Globus pallidus (tissue), 1 donor: ENCODE data around the gene FBXO41.

ENCODE experiments used
- DNase-seq: peaks from one replicate; pipeline ENCODE4 v3.0.0-alpha.2; 2015; ENCODE audit warnings: low spot score

FBXO41 gene

GRCh38 chr2:73284296-73285158 lies at the start of gene FBXO41:
TSS of gene FBXO41 (minus strand) at chr2:73284478. CDS start at chr2:73269630, 14,848 bp downstream.
- no peak for DNase-seq

DNA sequence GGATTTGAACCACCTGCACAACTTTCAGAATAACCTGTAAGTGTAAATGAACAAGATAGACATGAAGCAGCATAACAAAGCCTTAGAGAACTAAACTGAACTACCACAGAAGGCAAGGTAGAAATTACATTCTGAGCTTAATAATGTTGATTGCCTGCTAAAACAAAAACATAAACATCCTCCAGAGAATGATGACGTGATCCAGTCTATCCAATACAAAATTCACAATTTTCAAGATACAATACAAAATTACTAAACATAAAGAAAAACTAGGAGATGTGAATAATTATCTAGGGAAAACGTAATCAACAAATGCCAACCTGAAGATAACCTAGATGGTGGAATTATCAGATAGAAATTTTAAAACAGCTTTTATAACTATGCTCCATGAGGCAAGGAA lies 49.8 kb upstream of the FBXO41 start:
- DNase-seq = no peak

DNA sequence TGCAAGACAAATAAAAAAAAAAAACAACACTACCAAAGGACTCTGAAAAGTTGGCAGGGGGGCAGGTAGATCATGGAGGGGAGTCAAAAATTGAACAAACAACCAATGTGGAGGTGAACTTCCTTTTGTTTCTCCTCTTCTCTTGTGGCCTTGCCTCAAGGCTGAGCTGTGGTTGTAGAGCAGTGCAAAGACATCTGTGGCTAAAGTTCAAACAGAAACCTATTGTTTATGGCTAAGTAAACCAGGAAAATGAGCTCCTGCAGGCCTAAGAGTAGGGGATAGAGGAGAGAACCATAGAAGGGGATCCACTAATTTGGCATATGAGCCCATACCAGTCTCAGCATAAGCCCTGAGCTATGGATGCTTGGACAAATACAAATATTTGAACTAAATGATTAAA lies 49.3 kb upstream of the FBXO41 start:
- DNase-seq = no peak

DNA sequence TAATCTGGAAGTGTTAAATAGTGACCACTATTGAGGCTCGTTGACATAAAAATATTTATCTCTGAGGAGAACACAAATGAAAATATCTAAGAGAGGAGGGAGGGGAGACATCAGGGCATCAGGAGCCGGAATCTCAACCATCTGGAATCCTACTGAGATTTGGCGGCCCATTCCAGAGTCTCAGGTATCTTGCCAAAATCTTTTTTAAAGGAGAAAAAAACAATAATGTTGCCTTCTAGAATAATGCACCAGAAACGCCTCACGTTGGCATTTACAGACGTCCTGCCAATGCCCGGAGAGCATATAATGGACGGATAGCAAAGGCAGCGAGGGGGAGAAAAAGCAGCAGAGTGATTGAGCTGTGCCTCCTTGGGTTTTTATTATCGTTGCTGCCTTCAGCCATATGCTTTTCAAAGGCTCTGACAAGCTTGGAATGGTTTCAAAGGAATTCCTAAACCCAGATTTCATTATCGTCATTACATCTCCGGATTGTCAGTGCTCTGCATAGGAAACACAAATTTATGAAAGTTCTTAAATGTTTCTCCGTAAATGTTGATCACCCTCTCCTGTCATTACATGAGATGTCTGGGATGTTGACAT lies 39.9 kb upstream of the FBXO41 start:
- no peak for DNase-seq

- DNase-seq = no peak
These were observed 39.3 kb upstream of the FBXO41 start for GRCh38 chr2:73323551-73323950.

DNA sequence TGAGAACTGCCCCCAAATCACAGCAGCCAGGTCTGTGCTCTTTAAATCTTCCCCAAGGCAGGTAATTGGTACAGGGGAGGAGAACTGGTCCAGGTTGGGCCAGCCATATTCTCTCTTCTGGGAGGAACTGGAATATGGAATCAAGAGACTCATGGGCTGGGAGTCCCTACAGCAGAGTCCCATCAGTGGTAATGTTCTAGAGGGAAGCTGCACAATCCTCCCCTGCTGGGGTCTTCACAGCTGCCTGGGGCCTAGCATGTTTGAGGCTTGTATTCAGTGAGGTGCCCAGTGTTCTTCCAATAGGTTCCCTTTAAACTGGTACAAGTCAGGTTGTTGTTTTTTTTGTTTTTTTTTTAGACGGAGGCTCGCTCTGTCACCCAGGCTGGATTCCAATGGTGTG lies 30.2 kb upstream of the FBXO41 start:
- DNase-seq = no peak

- DNase-seq = no peak
These were observed 23.4 kb upstream of the FBXO41 start for GRCh38 chr2:73307720-73308119.

GRCh38 chr2:73301636-73302035 lies 17.4 kb upstream of the FBXO41 start:
- no peak for DNase-seq

DNA sequence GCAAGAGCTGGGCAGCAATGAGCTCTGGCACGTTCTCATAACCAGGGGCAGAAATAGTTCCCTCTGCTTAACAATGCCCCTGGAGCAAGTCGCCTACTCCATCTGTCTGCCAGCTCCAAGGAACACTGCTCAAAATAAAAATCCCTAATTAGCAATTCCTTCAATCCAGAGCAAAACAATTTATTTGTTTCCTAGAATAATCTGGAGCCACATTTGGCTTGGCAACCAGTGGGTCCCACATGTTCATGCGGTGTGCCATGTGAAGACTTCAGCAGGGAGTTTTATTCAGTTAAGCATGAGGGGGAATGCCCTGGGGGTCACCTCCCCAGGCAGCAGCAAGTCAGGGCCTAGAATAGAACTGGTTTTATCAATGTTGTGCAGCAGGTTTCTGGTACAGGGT lies 16.6 kb upstream of the FBXO41 start:
- DNase-seq = no peak

DNA sequence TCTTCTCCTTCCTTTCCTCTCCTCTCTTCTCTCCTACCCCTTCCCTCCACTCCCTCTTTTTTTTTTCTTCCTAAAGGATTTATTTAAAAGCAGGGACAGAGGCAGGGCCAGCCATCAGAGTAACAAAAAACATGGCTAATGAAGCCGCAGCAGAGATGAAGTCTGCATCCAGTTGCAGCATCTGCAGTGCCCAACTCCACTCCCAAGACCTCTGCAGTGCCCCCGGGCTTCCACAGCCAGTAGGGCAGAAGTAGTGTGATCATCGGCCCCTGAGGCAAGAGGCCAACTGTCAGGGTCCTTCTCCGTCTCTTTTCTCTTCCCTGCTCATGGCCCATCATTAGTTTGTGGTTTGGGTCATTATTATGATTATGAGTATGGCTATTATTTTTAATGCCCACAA lies 13.3 kb upstream of the FBXO41 start:
- DNase-seq = no peak

- no peak for DNase-seq
These were observed 12.9 kb upstream of the FBXO41 start for GRCh38 chr2:73297151-73297559.

DNA sequence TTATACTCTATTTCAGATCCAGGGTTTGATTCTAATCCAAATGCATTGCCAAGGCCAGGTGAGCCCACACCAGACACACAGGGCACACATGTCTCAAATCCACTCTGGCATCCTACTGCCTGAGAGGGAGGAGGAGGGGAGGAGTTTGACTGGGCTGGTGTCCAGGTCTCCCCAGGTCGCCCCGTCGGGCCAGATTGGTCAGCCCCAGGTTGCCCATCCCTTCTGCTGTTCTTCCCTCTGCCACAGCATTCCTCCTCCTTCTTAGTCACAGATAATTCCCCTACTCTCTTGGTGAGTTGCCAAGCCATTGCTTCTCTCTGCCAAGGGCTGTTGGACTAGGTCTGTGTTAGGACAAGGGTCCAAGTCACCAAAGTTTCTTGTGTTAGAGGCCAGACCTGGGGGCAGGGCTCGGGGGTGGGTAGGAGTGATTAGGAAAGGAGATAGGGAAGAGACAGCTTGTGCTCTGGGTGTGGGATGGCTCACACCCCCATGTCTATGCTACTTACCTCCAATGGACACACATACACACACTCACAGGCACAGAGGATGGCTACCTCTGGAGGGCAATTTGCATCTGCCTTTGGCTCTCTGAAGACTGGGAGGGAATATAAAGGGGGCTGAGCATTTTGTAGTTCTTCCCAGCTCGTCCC lies 11.6 kb upstream of the FBXO41 start:
- DNase-seq = no peak

GRCh38 chr2:73294239-73294638 lies 10.0 kb upstream of the FBXO41 start:
- no peak for DNase-seq

DNA sequence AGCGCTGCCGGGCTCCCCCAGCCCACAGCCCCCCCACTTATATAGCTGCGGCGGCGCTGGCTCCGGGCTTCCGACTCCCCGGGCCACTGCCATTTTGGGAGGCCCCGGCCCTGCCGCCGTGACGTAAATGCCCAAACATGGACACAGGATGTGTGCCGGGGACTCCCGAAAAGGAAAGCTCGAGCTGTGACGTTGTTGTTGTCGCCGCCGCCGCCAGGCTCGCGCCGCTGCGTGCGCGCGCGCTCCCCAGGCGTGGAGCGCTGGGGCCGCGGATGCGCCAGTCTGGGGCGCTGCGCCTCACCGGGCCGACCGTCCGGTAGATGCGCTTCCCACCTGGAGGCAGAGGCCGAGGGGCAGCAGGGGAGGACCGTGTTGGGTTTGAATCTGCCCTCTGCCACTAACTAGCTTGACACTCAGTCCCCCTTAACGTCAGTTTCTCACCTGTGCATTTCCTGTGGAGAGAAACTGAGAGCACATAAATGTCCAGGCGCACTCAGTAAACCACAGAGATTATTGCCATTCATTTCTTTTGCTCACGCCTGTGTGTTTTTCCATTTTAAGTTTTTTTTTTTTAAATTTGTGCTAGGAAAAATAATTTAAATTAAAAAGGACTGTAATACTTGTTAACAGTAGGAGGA lies 9.4 kb upstream of the FBXO41 start, which contains the start of gene EGR4:
TSS of gene EGR4 (minus strand) at position 15 of the 638 bp plus-strand sequence. CDS start 231 bp downstream, outside the sequence.
- DNase-seq = no peak

- DNase-seq = no peak
These were observed 8.7 kb upstream of the FBXO41 start for GRCh38 chr2:73292906-73293533.

DNA sequence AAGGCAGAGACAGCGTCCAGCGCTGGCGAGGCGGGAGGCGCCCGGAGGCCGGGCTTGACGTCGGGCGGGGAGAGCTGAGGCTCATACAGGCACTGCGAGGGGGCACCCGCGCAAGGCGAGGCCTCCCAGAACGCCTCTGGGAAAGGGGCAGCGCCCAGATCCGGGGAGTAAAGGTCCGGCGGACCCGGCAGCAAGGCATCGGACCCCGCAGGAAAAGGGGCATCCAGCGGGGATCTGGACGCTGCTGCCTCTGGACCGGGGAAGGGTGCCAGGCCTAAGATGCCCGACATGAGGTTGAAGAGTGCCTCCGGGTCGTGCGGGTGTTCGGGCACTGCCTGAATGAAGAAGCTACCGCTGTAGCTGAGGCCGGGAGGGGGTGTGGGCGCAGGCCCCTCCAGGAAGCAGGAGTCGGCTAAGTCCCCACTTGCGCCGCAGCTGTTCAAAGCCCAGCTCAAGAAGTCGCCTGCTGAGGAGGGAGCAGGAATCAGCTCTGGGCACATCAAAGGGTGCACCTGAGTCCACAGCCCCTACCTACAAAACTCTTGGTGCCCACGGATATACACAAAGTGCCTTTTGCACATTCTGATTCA lies 8.1 kb upstream of the FBXO41 start:
- DNase-seq = no peak

DNA sequence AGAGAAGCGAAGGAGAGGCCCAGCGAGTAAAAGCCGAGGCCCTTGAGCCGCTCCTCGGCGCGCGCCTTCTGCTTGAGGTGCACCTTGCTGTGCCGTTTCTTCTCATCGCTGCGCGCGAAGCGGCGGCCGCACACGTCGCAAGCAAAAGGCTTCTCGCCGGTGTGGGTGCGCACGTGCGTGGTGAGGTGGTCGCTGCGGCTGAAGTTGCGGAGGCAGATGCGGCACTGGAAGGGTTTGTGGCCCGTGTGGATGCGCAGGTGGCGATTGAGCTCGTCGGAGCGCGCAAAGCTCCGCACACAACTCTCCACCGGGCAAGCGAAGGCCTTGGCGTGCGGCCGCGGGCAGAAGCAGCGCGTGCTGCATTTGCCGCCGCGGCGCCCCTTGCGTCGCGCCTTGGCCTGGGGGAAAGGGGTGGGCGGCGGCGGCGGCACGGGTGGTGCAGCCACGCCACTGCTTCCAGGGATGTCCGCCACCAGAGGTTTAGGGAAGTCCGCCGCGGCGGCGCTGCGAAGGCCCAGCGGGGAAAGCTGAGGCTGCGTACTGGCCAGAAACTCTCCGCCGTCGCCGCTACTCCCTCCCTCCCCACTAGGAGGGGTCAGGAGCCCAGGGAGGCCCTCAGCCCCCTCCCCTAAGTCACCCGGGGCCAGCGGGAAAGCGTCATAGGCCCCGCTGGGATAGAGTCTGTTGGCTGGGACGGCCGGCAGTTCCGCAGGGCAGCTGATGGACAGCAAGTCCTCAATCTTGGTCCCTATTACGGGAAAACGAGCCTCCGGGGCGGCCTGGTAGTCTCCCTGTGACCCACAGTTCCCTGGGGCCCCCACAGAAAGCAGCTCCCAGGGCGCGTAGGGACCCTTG lies 7.4 kb upstream of the FBXO41 start:
- DNase-seq = no peak

- no peak for DNase-seq
These were observed 6.8 kb upstream of the FBXO41 start for GRCh38 chr2:73291093-73291460.

DNA sequence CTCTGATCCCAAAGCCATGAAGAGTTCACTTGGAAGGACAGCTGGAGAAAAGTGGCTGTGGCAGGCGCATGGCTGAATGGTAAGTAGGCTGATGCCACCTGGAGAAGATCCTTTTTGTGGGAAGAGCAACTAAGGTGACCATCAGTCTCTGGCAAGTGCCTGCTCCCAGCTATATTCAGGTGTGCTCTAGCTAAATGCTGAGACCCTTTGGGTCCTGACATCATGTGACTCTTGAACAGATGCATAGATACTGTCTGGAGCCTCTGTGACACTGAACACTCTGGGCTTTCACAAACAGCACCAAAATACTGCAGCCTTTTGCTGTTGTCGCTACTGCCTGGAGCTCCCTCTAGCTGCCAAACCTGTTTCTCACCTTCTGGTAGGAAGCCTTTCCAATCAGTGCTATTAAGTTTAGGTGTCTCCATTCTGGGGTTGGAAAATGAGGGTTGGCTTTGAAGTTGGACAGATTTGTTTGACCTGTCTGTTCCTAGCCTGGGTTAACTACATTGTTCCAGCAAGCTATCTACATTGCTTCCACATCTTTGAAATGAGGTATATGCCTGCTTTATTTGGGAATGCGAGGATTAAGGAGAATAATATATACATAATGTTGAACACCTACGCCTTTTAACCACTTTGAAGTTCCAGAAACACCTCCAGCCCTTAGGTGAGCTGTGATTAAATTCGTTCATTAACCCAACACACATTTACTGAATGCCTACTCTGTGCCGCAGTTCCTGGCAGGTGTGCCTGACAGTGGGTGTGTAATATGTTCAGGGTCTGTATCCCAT lies 6.0 kb upstream of the FBXO41 start:
- DNase-seq = no peak

DNA sequence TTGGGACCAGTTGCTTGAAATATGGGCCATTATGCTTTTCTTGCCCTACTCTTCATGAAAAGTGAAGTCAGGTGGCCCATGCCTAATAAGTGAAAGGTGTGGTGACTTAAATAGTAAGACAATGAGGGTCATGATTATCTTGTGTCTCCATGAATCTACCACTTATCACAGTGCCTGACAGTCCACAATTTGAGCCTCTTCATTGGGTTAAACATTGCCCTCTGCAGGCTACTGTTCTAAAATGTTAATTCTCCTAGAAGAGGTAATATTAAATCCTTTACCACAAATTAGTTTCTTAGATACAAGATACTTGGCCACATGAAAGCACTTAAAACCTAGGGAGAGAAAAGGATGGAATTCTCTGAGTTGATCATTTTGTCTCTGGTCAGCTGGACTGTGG lies 5.0 kb upstream of the FBXO41 start:
- DNase-seq = no peak
